K562 (cell line): ENCODE measurements around the gene LMTK2. TPM values are rescaled to one million over a fixed set of nuclear protein-coding genes. Genes with fewer than 3 reads are reported as not detected.

Experiments used
- ATAC-seq: fragments of 200-7000 bp; cut with Tn5 transposase; 3 replicates; pipeline ENCODE4 v1.9.1; 2020; ENCODE audit warnings: moderate library complexity
- BruUV-seq: library from RNA; stranded (reverse); fragments of 400-500 nt; replicated peaks from 2 replicates; lab custom pipeline; 2021; lab: Mats Ljungman, UMichigan
- CTCF ChIA-PET: fragments of 300-600 bp; formaldehyde crosslinking; extraction: SDS; loops from one replicate; lab custom pipeline; 2021; ENCODE audit warnings: low intra/inter-chr PET ratio; lab: Yijun Ruan, JAX
- POLR2A ChIA-PET: fragments of 300-600, 350-650 bp; sonication (Branson Sonifier 250); formaldehyde crosslinking; extraction: SDS; loops from one replicate; lab custom pipeline; 2021; ENCODE audit warnings: antibody characterized with exemption, inconsistent platforms; lab: Yijun Ruan, JAX
- DNase-seq, 4 experiments: peaks; one replicate each; pipeline versions ENCODE4 v3.0.0 to v3.0.0-alpha.2; 2011 to 2018; ENCODE audit warnings: low spot score in 3 of 4, mixed read lengths in 3 of 4; ENCODE audit errors: extremely low read depth in 1 of 4
- FAIRE-seq: peaks from 2 replicates; lab custom pipeline; 2011; peaks lifted over from hg19 to GRCh38; lab: Jason Lieb, UNC
- H2AFZ ChIP-seq: 2 replicates; pipeline ENCODE4 v1.6.0; 2011; ENCODE audit warnings: low read depth, low read length, control low read depth, inconsistent platforms
- H3K27ac ChIP-seq: fragments of 200-600 bp; 3 replicates; pipeline ENCODE4 v1.8.0; 2011; ENCODE audit warnings: low read depth, mild to moderate bottlenecking, control low read depth, inconsistent platforms, low read length, moderate library complexity, mixed read lengths; ENCODE audit errors: extremely low read depth
- H3K27me3 ChIP-seq, 2 experiments: fragments of 300-600 bp in 1 of 2; 2 replicates in 1 of 2; 3 replicates in 1 of 2; pipeline versions ENCODE4 v1.6.0 to v1.8.0; 2011; ENCODE audit warnings: inconsistent platforms in 2 of 2, low read length in 2 of 2, mild to moderate bottlenecking in 1 of 2, mixed read lengths in 1 of 2, moderate library complexity in 1 of 2; ENCODE audit not compliant: control insufficient read depth in 2 of 2, insufficient read depth in 2 of 2
- H3K36me3 ChIP-seq: fragments of 300-600 bp; 3 replicates; pipeline ENCODE4 v1.8.0; 2011; ENCODE audit warnings: mild to moderate bottlenecking, low read length, inconsistent platforms; ENCODE audit not compliant: control insufficient read depth, insufficient read depth
- H3K4me1 ChIP-seq, 2 experiments: fragments of 200-600 bp in 1 of 2; replicated peaks in 1 of 2; 2 replicates in 1 of 2; 3 replicates in 1 of 2; pipeline versions ENCODE4 v1.5.1 to v1.8.0; 2011; ENCODE audit warnings: inconsistent platforms in 2 of 2, low read length in 2 of 2, mild to moderate bottlenecking in 1 of 2, mixed read lengths in 1 of 2, moderate library complexity in 1 of 2; ENCODE audit not compliant: control insufficient read depth in 2 of 2, insufficient read depth in 2 of 2
- H3K4me2 ChIP-seq: 2 replicates; pipeline ENCODE4 v1.6.1; 2011; ENCODE audit warnings: low read length, control low read depth, inconsistent platforms, mixed read lengths; ENCODE audit not compliant: insufficient read depth
- H3K4me3 ChIP-seq: fragments of 200-600 bp; sonication (generic), shearing (Covaris generic); 2 replicates; pipeline ENCODE4 v1.5.1; 2016; ENCODE audit warnings: control low read depth, inconsistent platforms
- H3K79me2 ChIP-seq: fragments of 200-600 bp; 3 replicates; pipeline ENCODE4 v1.8.0; 2011; ENCODE audit warnings: low read length, inconsistent platforms; ENCODE audit not compliant: control insufficient read depth, insufficient read depth
- H3K9ac ChIP-seq, 2 experiments: 2 replicates each; pipeline versions ENCODE4 v1.6.0 to v1.6.1; 2011; ENCODE audit warnings: low read depth in 2 of 2, low read length in 2 of 2, control low read depth in 1 of 2, inconsistent platforms in 1 of 2, mild to moderate bottlenecking in 1 of 2, mixed read lengths in 1 of 2; ENCODE audit not compliant: insufficient read depth in 1 of 2
- H3K9me1 ChIP-seq: one replicate; pipeline ENCODE4 v1.6.0; 2011; ENCODE audit warnings: inconsistent platforms, mild to moderate bottlenecking, low read length, moderate library complexity; ENCODE audit not compliant: control insufficient read depth, insufficient read depth
- H3K9me3 ChIP-seq: replicated peaks from 2 replicates; pipeline ENCODE4 v1.5.1; 2011; ENCODE audit warnings: low read depth, low read length, inconsistent platforms; ENCODE audit not compliant: control insufficient read depth, insufficient read depth
- H4K20me1 ChIP-seq: replicated peaks from 2 replicates; pipeline ENCODE4 v1.6.1; 2011; ENCODE audit warnings: low read length, inconsistent platforms, mixed read lengths; ENCODE audit not compliant: control insufficient read depth, insufficient read depth
- SAFB ChIP-seq: fragments of 200-400 bp; formaldehyde crosslinking; IDR thresholded peaks from 2 replicates; pipeline ENCODE4 v1.6.1; 2017; ENCODE audit warnings: low read depth, low read length, borderline replicate concordance
- SOX6 ChIP-seq: fragments of 450-650 bp; IDR thresholded peaks from 2 replicates; pipeline ENCODE4 v1.6.1; 2014; ENCODE audit warnings: mild to moderate bottlenecking
- TAF7 ChIP-seq: fragments of 450-650 bp; IDR thresholded peaks from 2 replicates; pipeline ENCODE4 v1.6.1; 2016; ENCODE audit warnings: missing genetic modification characterization, missing compliant biosample characterization
- WGBS: fragments of 100-300 bp; shearing (Covaris generic); methylation state at CpG from one replicate; pipeline ENCODE4 v1.1.6; 2016; ENCODE audit warnings: low coverage, mixed read lengths; ENCODE audit not compliant: insufficient coverage; ENCODE audit errors: missing lambda C conversion rate; 5-methylcytosine and 5-hydroxymethylcytosine counted together
- in situ Hi-C: fragments of 300-500 bp; cut with MboI; formaldehyde crosslinking; loops from 4 replicates; pipeline ENCODE4 v1.15.0; 2018; ENCODE audit warnings: inconsistent platforms, mixed read lengths
- intact Hi-C: fragments of 100-400 bp; cut with micrococcal nuclease; formaldehyde crosslinking; loops from 2 replicates; pipeline ENCODE4 v1.14.2; 2022
- polyA plus RNA-seq, 8 experiments: library from polyadenylated mRNA; depleted of rRNA in 4 of 8; stranded (reverse) in 5 of 8; unstranded in 3 of 8; fragments of >200 nt; fragmentation: Nextera tagmentation in 2 of 8; fragmentation: Illumina TruSeq in 1 of 8; extraction: Ambion mirVana in 2 of 8; extraction: Trizol in 1 of 8; gene quantifications; 2 replicates each; pipeline versions ENCODE4 v1.2.1 to v1.2.3, GENCODE V29; 2011 to 2014; ENCODE audit warnings: inconsistent platforms in 1 of 8, missing spikeins in 1 of 8
- total RNA-seq, 7 experiments: library from RNA; depleted of rRNA in 6 of 7; stranded (reverse); fragments of >200 nt in 6 of 7; fragmentation: Illumina TruSeq in 2 of 7; extraction: Trizol in 2 of 7; gene quantifications; 2 replicates each; pipeline versions ENCODE4 v1.2.1 to v1.2.3, GENCODE V29; 2011 to 2021; ENCODE audit warnings: low replicate concordance in 1 of 7

The LMTK2 gene
- total and polyA plus RNA-seq, 9 of the 15 experiments (the other 6 are each of a cell fraction or from before 2014, with no cell fraction given), result 0.78 to 16.4 (median 6.3) TPM

DNA sequence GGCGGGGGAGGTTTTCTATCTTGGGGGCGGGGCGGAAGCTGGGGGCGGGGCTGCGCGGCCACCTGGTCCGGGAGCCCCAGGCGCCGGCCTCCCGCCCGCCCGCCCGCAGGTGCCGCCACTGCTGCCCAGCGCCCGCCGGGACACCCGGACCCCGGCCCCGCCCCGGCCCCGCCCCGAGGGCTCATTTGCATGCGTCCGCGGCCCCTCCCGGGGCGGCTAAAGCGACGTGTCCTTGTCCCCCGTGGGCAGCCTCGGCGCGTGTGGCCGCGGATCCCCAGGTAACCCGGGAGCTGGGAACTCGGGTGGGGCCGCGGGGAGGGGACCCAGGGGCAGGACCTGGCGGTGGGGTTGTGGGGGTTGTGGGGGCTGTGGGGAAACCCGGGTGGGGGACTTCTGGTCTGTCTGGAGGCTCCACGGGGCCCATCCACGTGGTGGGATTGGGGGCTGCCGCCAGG is 104.6 kb downstream of the LMTK2 start, which contains the start of gene BHLHA15:
BHLHA15 (plus strand) TSS at position 219 of the 455 bp plus-strand sequence. CDS start 871 bp downstream, outside the sequence.
- Histone ChIP-seq H3K36me3 (peaks cover 16% of the 10 kb centered on the region; the same call in 1 of the 3 replicates), H3K4me2 (peak within 1 kb of the TSS; percentile 63; the same call in 1 of the 2 replicates), H2AFZ (no peak within 1 kb of the TSS; the same call in 1 of the 2 replicates), H4K20me1 (peaks cover 12% of the 10 kb centered on the region), H3K4me3 (peak within 1 kb of the TSS; percentile 21; the same call in 1 of the 2 replicates), H3K4me1 (peaks cover 0 to 36% of the 10 kb centered on the region in 2 experiments; a peak in 3 of 5 replicates), H3K9ac (peak within 1 kb of the TSS in 1 of 2 experiments; percentile 72; a peak in 3 of 4 replicates), H3K79me2 (no peaks in the 10 kb centered on the region), H3K9me1 (no peaks in the 10 kb centered on the region), H3K27ac (0 out of 3 replicates have a peak within 1 kb of the TSS, but pooled peaks have one; percentile 15), H3K9me3 (no peaks in the 10 kb centered on the region), H3K27me3 (peaks cover 13 to 25% of the 10 kb centered on the region in 2 experiments; a peak in 4 of 5 replicates)
- FAIRE-seq (no peak), DNase-seq (peak; percentile 48 to 75 (median 68)), ATAC-seq (peak; percentile 76)
- no CpG with 5 or more reads among the region's 45 CpGs for WGBS
- intact Hi-C loops, result no loop called here
- CTCF ChIA-PET, result no interaction called here
- BruUV-seq, result no TSS peak
- in situ Hi-C loops, result no loop called here
- POLR2A ChIA-PET, result no interaction called here
- no peak for TF ChIP-seq SOX6
- TF ChIP-seq SAFB, result peak; percentile 51; the same call in 1 of the 2 replicates
- no peak for TF ChIP-seq TAF7
